Upper lobe of left lung (tissue), 6 donors: ENCODE measurements around the gene WBP2. TPM values are rescaled to one million over a fixed set of nuclear protein-coding genes. Genes with fewer than 3 reads are reported as not detected.

Experiments
- ATAC-seq, 2 donors: fragments of 200-7000 bp; cut with Tn5 transposase; one replicate each; pipeline ENCODE4 v1.9.1; 2022; ENCODE audit warnings: mild to moderate bottlenecking in 2 of 2, moderate library complexity in 2 of 2; ENCODE audit not compliant: low FRiP score in 2 of 2
- DNase-seq, 2 donors: peaks; one replicate each; pipeline ENCODE4 v3.0.0-alpha.2; 2019 to 2020
- H3K27ac ChIP-seq, 4 donors: fragments of 200-600 bp; sonication (generic); one replicate each; pipeline ENCODE4 v1.5.1; 2016 to 2019
- H3K27me3 ChIP-seq, 4 donors: fragments of 200-600 bp; sonication (generic); one replicate each; pipeline ENCODE4 v1.5.1; 2017 to 2019
- H3K36me3 ChIP-seq, 4 donors: fragments of 200-600 bp; sonication (generic); one replicate each; pipeline ENCODE4 v1.5.1; 2016 to 2019
- H3K4me1 ChIP-seq, 4 donors: fragments of 200-600 bp; sonication (generic); one replicate each; pipeline ENCODE4 v1.5.1; 2018 to 2019
- H3K4me3 ChIP-seq, 4 donors: fragments of 200-600 bp; sonication (generic); one replicate each; pipeline ENCODE4 v1.5.1; 2017 to 2019; ENCODE audit warnings: mild to moderate bottlenecking in 2 of 4, moderate library complexity in 1 of 4
- H3K9me3 ChIP-seq, 4 donors: fragments of 200-600 bp; sonication (generic); one replicate each; pipeline ENCODE4 v1.5.1; 2018 to 2019
- EP300 ChIP-seq, 4 donors: sonication (generic); formaldehyde crosslinking; IDR thresholded peaks; one replicate each; pipeline ENCODE4 v1.5.1; 2017; ENCODE audit warnings: antibody characterized with exemption in 4 of 4, control low read depth in 2 of 4
- POLR2A ChIP-seq, 4 donors: fragments of 450-650 bp; IDR thresholded peaks; one replicate each; pipeline ENCODE4 v1.5.1; 2016 to 2017; ENCODE audit warnings: antibody characterized with exemption in 4 of 4, mild to moderate bottlenecking in 2 of 4
- POLR2AphosphoS5 ChIP-seq, 2 donors: sonication (generic); formaldehyde crosslinking; IDR thresholded peaks; one replicate each; pipeline ENCODE4 v1.5.1; 2017; ENCODE audit warnings: antibody characterized with exemption in 2 of 2
- WGBS, 2 donors: methylation state at CpG; one replicate each; pipeline ENCODE4 v1.1.5; 2017 to 2018; 5-methylcytosine and 5-hydroxymethylcytosine counted together
- total RNA-seq, 6 donors: library from RNA; depleted of rRNA in 4 of 6; stranded (reverse); fragments of >200 nt in 4 of 6; gene quantifications; one replicate each; pipeline versions ENCODE4 v1.1.0 to v1.2.1, GENCODE V29; 2016 to 2021
- TF ChIP-seq, protein P1 (sequence below), 6 experiments: fragments of 450-650 bp in 4 of 6; fragments of 200-600 bp in 2 of 6; sonication (generic) in 2 of 6; IDR thresholded peaks; one replicate each; pipeline ENCODE4 v1.5.1; 2016 to 2019; ENCODE audit warnings: antibody characterized with exemption in 6 of 6
- donor health status: DM: no; HTN: no; CAD: no; lungs with moderate emphysema.
- donor health status: DM: no; HTN: yes; CAD: no; lungs with severe emphysema.

The WBP2 gene
- total RNA-seq, 6 donors from 2014 or later, result 70.1 to 183 (median 87.8) TPM

DNA sequence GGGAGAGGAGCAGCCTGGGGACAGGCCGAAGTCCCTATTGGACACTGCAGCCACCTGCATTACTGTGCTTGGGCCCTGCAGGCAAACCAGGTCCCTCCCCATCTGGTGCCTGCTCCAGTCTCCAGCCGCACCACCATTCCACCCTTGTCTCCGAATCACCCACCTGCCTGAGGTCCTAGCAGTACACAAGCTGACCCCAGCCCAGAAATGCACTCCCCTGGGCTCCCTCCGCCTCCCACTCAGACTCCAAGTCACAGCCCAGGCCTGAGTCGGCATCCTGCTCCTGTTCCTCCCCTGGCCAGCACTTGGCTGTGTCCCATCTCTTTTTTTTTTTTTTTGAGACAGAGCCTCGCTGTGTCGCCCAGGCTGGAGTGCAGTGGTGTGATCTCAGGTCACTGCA, 17.2 kb downstream of the WBP2 start:
- Histone ChIP-seq H3K36me3 (peaks cover 0 to 61% (median 43%) of the 10 kb centered on the region in 4 donors), H3K27ac (no peak overlapping the region)
- 79 to 87% methylated on average over 6 to 7 of the region's 7 CpGs for WGBS, 2 donors

DNA sequence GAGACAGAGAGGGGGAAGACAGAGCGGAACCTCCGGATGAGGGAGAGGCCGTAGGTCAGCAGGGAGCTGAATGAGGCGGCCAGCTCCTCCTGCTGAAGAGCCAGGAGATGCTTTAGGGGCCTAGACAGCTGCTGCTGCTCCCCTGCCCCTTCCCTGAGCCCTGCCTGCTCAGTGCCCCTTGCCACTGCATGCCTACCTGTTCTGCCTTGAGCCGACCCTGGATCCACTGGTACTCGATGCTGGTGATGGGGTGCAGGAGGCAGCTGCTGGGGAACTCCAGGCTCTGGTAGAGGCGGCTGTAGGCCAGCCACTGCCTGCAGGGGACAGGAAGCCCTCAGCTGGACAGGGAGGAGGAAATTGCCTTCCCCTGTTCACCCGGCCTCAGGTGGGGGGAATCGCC, 18.5 kb downstream of the WBP2 start:
- H3K4me3 ChIP-seq, result no peak overlapping the region
- no peaks in the 10 kb centered on the region for H3K9me3 ChIP-seq
- no peak for ATAC-seq
- WGBS, 2 donors, result 84 to 86% methylated on average over 9 of the region's 9 CpGs
- DNase-seq, result no peak
- H3K27me3 ChIP-seq, result no peaks in the 10 kb centered on the region
- H3K4me1 ChIP-seq, result peaks cover 0 to 14% (median 7%) of the 10 kb centered on the region in 4 donors
- H3K27ac ChIP-seq, result no peak overlapping the region
- TF ChIP-seq EP300 (IDR thresholded peaks at IDR 0.05), result no peak
- TF ChIP-seq, protein P1, sequence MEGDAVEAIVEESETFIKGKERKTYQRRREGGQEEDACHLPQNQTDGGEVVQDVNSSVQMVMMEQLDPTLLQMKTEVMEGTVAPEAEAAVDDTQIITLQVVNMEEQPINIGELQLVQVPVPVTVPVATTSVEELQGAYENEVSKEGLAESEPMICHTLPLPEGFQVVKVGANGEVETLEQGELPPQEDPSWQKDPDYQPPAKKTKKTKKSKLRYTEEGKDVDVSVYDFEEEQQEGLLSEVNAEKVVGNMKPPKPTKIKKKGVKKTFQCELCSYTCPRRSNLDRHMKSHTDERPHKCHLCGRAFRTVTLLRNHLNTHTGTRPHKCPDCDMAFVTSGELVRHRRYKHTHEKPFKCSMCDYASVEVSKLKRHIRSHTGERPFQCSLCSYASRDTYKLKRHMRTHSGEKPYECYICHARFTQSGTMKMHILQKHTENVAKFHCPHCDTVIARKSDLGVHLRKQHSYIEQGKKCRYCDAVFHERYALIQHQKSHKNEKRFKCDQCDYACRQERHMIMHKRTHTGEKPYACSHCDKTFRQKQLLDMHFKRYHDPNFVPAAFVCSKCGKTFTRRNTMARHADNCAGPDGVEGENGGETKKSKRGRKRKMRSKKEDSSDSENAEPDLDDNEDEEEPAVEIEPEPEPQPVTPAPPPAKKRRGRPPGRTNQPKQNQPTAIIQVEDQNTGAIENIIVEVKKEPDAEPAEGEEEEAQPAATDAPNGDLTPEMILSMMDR (IDR thresholded peaks at IDR 0.05), result no peak
- TF ChIP-seq POLR2AphosphoS5 (IDR thresholded peaks at IDR 0.05), result no peak
- TF ChIP-seq POLR2A (IDR thresholded peaks at IDR 0.05), result no peak
- peaks cover 0 to 57% (median 43%) of the 10 kb centered on the region in 4 donors for H3K36me3 ChIP-seq

More for the DNA sequence above, 17.2 kb downstream of the WBP2 start:
- Histone ChIP-seq H3K9me3 (no peaks in the 10 kb centered on the region), H3K4me3 (no peak overlapping the region), H3K4me1 (peaks cover under 1 to 10% (median 5%) of the 10 kb centered on the region in 4 donors), H3K27me3 (no peaks in the 10 kb centered on the region)
- ATAC-seq (no peak), DNase-seq (no peak)
- TF ChIP-seq, protein P1 (IDR thresholded peaks at IDR 0.05), result no peak
- TF ChIP-seq POLR2AphosphoS5 (IDR thresholded peaks at IDR 0.05) (no peak), EP300 (IDR thresholded peaks at IDR 0.05) (no peak), POLR2A (IDR thresholded peaks at IDR 0.05) (no peak)

DNA sequence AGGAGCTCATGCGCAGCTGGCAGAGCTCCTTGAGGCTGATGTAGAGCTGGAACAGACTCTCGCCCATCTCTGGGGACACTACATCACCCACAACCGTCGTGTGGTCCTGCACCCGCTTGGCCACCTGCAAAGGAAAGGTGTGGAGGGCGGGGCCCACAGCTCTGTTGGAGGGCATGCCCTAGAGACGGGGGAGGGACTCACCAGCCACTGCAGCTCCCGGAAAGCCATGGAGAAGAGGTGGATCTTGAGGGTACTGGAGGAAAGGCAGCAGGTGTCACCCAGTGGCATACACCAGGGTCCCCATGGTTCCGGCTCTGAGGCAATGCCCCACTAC, 19.5 kb downstream of the WBP2 start:
- H3K9me3 ChIP-seq, result no peaks in the 10 kb centered on the region
- 96% methylated on average over 9 of the region's 9 CpGs; no CpG with 5 or more reads in 1 of the 2 donors for WGBS, 2 donors
- no peaks in the 10 kb centered on the region for H3K27me3 ChIP-seq
- H3K27ac ChIP-seq, result no peak overlapping the region
- H3K4me3 ChIP-seq, result no peak overlapping the region
- H3K36me3 ChIP-seq, result peaks cover 0 to 64% (median 50%) of the 10 kb centered on the region in 4 donors
- peaks cover 0 to 14% (median 7%) of the 10 kb centered on the region in 4 donors for H3K4me1 ChIP-seq
- DNase-seq (no peak), ATAC-seq (no peak)
- TF ChIP-seq, protein P1 (IDR thresholded peaks at IDR 0.05), result no peak
- TF ChIP-seq POLR2A (IDR thresholded peaks at IDR 0.05) (no peak), EP300 (IDR thresholded peaks at IDR 0.05) (no peak), POLR2AphosphoS5 (IDR thresholded peaks at IDR 0.05) (no peak)

DNA sequence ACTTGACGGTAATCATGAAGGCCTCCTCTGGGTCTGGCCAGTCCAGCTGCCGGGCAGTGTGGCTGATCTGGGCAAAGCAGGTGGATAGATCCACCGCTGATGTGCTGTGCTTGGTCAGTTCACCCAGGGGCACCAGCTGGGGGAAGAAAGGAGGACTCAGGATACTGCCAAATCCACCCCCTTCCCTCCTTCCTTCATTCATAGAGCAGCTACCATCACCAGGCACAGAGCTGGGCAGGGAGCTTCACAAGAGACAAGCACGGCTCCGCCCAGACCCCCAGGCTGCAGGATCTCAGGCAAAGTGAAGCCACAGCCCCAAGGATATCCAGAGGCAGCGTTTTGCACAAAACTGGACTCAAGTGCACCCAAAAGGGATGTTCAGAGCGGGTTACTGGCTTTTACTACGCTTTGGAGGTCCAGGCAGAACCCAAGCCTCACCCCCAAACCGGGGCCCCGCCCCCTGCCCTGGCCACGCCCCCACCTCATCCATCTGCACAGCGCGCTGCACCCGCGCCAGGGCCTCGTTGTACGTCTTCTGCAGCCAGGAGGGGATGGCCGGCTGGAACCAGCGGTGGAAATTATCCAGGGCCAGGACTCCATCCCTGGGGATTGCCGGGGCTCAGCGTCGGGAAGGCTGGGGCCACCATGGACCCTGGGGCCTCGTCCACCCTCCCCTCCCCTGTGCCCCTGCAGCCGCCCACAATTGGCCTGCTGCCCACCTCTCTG, 20.0 kb downstream of the WBP2 start:
- no peaks in the 10 kb centered on the region for H3K27me3 ChIP-seq
- 77 to 87% methylated on average over 6 to 24 of the region's 24 CpGs for WGBS, 2 donors
- no peak overlapping the region for H3K4me3 ChIP-seq
- peaks cover 0 to 64% (median 50%) of the 10 kb centered on the region in 4 donors for H3K36me3 ChIP-seq
- H3K4me1 ChIP-seq, result peaks cover 0 to 14% (median 7%) of the 10 kb centered on the region in 4 donors
- no peaks in the 10 kb centered on the region for H3K9me3 ChIP-seq
- ATAC-seq (no peak), DNase-seq (peak in 1 of 2 donors; percentile 89)
- TF ChIP-seq POLR2A (IDR thresholded peaks at IDR 0.05) (no peak), POLR2AphosphoS5 (IDR thresholded peaks at IDR 0.05) (no peak), EP300 (IDR thresholded peaks at IDR 0.05) (no peak)
- TF ChIP-seq, protein P1 (IDR thresholded peaks at IDR 0.05), result no peak
- no peak overlapping the region for H3K27ac ChIP-seq
